ENCODE measurements around the gene AEBP2. TPM values are rescaled to one million over a fixed set of nuclear protein-coding genes. Genes with fewer than 3 reads are reported as not detected.

AEBP2 gene
- total and polyA plus RNA-seq, 2 of the 8 experiments (the other 6 are each of a cell fraction or from before 2014, with no cell fraction given) = 13.6 to 61.4 TPM

DNA sequence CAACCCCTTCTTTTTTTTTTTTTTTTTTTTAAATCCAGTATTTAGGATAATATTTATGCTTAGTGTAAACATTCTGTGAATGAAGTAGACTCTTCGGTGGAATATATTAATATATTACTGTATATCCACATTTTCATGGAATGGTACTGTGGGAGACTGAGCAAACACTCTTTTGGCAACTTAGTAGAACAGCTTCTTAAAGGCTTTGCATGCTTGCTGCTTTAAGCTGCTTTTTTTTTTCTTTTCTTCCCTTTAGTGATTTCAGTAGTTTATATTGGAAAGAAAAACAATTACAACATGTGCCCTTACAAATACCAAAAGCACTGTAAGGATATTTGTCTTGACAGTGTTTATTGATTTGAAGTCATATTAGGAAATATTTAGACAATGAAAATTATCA is 78.9 kb downstream of the AEBP2 start (continued):
- TF ChIP-seq TAF1 (IDR thresholded peaks at IDR 0.05; ENCODE audit: low read depth, low read length) (no peak), TEAD4 (IDR thresholded peaks at IDR 0.05; ENCODE audit: low read depth, low read length) (no peak)

All from H1 (cell line).